Measurements from ENCODE around the gene GRM1. TPM values are rescaled to one million over a fixed set of nuclear protein-coding genes. Genes with fewer than 3 reads are reported as not detected.

Gene GRM1
- total RNA-seq, 6 experiments from 2014 or later, result 0.07 TPM; not detected in 5

GRCh38 chr6:146402476-146402875 is 373.6 kb downstream of the GRM1 start:
- intact Hi-C loops (cut with DNase I), result no loop called here

GRCh38 chr6:146408583-146408982 is 379.7 kb downstream of the GRM1 start:
- Histone ChIP-seq H3K27ac (no peak overlapping the region), H3K27me3 (no peaks in the 10 kb centered on the region), H3K36me3 (no peaks in the 10 kb centered on the region), H3K4me1 (no peaks in the 10 kb centered on the region), H3K4me3 (no peak overlapping the region), H3K9me3 (no peaks in the 10 kb centered on the region)
- intact Hi-C loops (cut with DNase I), result no loop called here
- TF ChIP-seq CTCF (IDR thresholded peaks at IDR 0.05) (no peak), POLR2A (IDR thresholded peaks at IDR 0.05) (no peak)
- DNase-seq (no peak), ATAC-seq (no peak)
- 37% methylated on average over 5 of the region's 5 CpGs for WGBS (ENCODE audit: insufficient coverage, low coverage, low lambda C conversion rate, missing lambda C conversion rate)

More at GRCh38 chr6:146402476-146402875, 373.6 kb downstream of the GRM1 start:
- H3K4me3 ChIP-seq, result no peak overlapping the region
- no peak for TF ChIP-seq POLR2A (IDR thresholded peaks at IDR 0.05)
- no peak for TF ChIP-seq CTCF (IDR thresholded peaks at IDR 0.05)
- H3K27ac ChIP-seq, result no peak overlapping the region
- no peaks in the 10 kb centered on the region for H3K27me3 ChIP-seq
- H3K9me3 ChIP-seq, result no peaks in the 10 kb centered on the region
- 73% methylated on average over 3 of the region's 3 CpGs for WGBS (ENCODE audit: insufficient coverage, low coverage, low lambda C conversion rate, missing lambda C conversion rate)
- no peaks in the 10 kb centered on the region for H3K36me3 ChIP-seq
- no peak for ATAC-seq
- no peak for DNase-seq
- H3K4me1 ChIP-seq, result no peaks in the 10 kb centered on the region

- Histone ChIP-seq H3K27ac (no peak overlapping the region), H3K4me3 (no peak overlapping the region), H3K27me3 (no peaks in the 10 kb centered on the region), H3K36me3 (no peaks in the 10 kb centered on the region), H3K9me3 (no peaks in the 10 kb centered on the region), H3K4me1 (no peaks in the 10 kb centered on the region)
- ATAC-seq (no peak), DNase-seq (no peak)
- no peak for TF ChIP-seq CTCF (IDR thresholded peaks at IDR 0.05)
- TF ChIP-seq POLR2A (IDR thresholded peaks at IDR 0.05), result no peak
- intact Hi-C loops (cut with DNase I), result no loop called here
- WGBS (ENCODE audit: insufficient coverage, low coverage, low lambda C conversion rate, missing lambda C conversion rate), result 52% methylated on average over 2 of the region's 2 CpGs
Observed at GRCh38 chr6:146410851-146411595, 382.2 kb downstream of the GRM1 start.

GRCh38 chr6:146419576-146419975 is 390.7 kb downstream of the GRM1 start:
- intact Hi-C loops (cut with DNase I), result no loop called here
- TF ChIP-seq POLR2A (IDR thresholded peaks at IDR 0.05) (no peak), CTCF (IDR thresholded peaks at IDR 0.05) (no peak)

More at GRCh38 chr6:146419576-146419975, 390.7 kb downstream of the GRM1 start:
- Histone ChIP-seq H3K4me1 (no peaks in the 10 kb centered on the region), H3K36me3 (no peaks in the 10 kb centered on the region), H3K4me3 (no peak overlapping the region), H3K27ac (no peak overlapping the region), H3K27me3 (no peaks in the 10 kb centered on the region), H3K9me3 (no peaks in the 10 kb centered on the region)
- 37% methylated on average over 4 of the region's 5 CpGs for WGBS (ENCODE audit: insufficient coverage, low coverage, low lambda C conversion rate, missing lambda C conversion rate)
- ATAC-seq, result no peak
- no peak for DNase-seq
